Calu3 (cell line): ENCODE results near the gene UBQLN1. TPM values are rescaled to one million over a fixed set of nuclear protein-coding genes. Genes with fewer than 3 reads are reported as not detected.
A peak's percentile ranks its signal among the peaks of the same experiment; 100 is the strongest.

Source experiments
- Bru-seq: library from RNA; stranded (reverse); fragments of 400-500 nt; gene quantifications from one replicate; lab custom pipeline; 2021; lab: Mats Ljungman, UMichigan
- BruChase-seq, 2 experiments: library from RNA; stranded (reverse); fragments of 400-500 nt; gene quantifications; one replicate each; lab custom pipeline; 2021; lab: Mats Ljungman, UMichigan
- BruUV-seq: library from RNA; stranded (reverse); fragments of 400-500 nt; replicated peaks from 2 replicates; lab custom pipeline; 2021; lab: Mats Ljungman, UMichigan
- CTCF ChIA-PET: fragments of 300-600 bp; sonication (Branson Sonifier 250); formaldehyde crosslinking; loops from one replicate; lab custom pipeline; 2022; ENCODE audit warnings: antibody characterized with exemption; lab: Charles Lee
- DNase-seq: peaks from one replicate; pipeline ENCODE4 v3.0.0; 2022
- H3K27ac Mint-ChIP-seq: one replicate; pipeline ENCODE4 v1.8.0; 2022; ENCODE audit warnings: mixed read lengths; ENCODE audit not compliant: unreplicated experiment
- H3K27me3 Mint-ChIP-seq: one replicate; pipeline ENCODE4 v1.8.0; 2022; ENCODE audit warnings: mixed read lengths; ENCODE audit not compliant: unreplicated experiment
- H3K36me3 Mint-ChIP-seq: one replicate; pipeline ENCODE4 v1.8.0; 2022; ENCODE audit warnings: mild to moderate bottlenecking, moderate library complexity, mixed read lengths; ENCODE audit not compliant: insufficient read depth, unreplicated experiment
- H3K4me1 Mint-ChIP-seq: one replicate; pipeline ENCODE4 v1.8.0; 2022; ENCODE audit warnings: mild to moderate bottlenecking, low read depth, mixed read lengths; ENCODE audit not compliant: unreplicated experiment
- H3K4me3 Mint-ChIP-seq: one replicate; pipeline ENCODE4 v1.8.0; 2022; ENCODE audit warnings: mild to moderate bottlenecking, low read depth, moderate library complexity, mixed read lengths; ENCODE audit not compliant: unreplicated experiment
- H3K9me3 Mint-ChIP-seq: one replicate; pipeline ENCODE4 v1.8.0; 2022; ENCODE audit warnings: low read depth, mixed read lengths; ENCODE audit not compliant: unreplicated experiment
- CTCF ChIP-seq: fragments of 200-600 bp; IDR thresholded peaks from one replicate; pipeline ENCODE4 v1.8.0; 2022; ENCODE audit warnings: antibody characterized with exemption; ENCODE audit not compliant: unreplicated experiment
- intact Hi-C: fragments of 100-400 bp; cut with micrococcal nuclease; formaldehyde crosslinking; loops from one replicate; pipeline ENCODE4 v1.10.0; 2022; ENCODE audit not compliant: unreplicated experiment
- long read RNA-seq: library from polyadenylated mRNA; stranded (forward); transcript quantifications from one replicate; pipeline ENCODE4 v2.0.0, GENCODE V29; 2022
- total RNA-seq: library from RNA; stranded (reverse); gene quantifications from 2 replicates; pipeline ENCODE4 v1.2.3, GENCODE V29; 2022

UBQLN1 gene
- 108 and 121 TPM in 2 replicates for total RNA-seq
- Bru-seq, nascent RNA, result percentile 95 among the genes with signal in this experiment
- percentile 95 among the genes with signal in this experiment for BruChase-seq, experiment 1, labeled RNA remaining after a 6-hour chase
- BruChase-seq, experiment 2, labeled RNA remaining after a 2-hour chase, result percentile 91 among the genes with signal in this experiment
- long read RNA-seq, full-length matches to known transcripts, result 68 of 96 reads
- long read RNA-seq, partial matches to known transcripts, result 5 of 96 reads
- long read RNA-seq, other reads (novel, unspliced or antisense), result 23 of 96 reads

- intact Hi-C loops, result no loop called here
- peaks cover 13% of the 10 kb centered on the region for H3K4me1 Mint-ChIP-seq
- no peaks in the 10 kb centered on the region for H3K27me3 Mint-ChIP-seq
- no peaks in the 10 kb centered on the region for H3K9me3 Mint-ChIP-seq
- TF ChIP-seq CTCF, result no peak
- peak within 1 kb of the TSS; percentile 86 for H3K4me3 Mint-ChIP-seq
- peak; percentile 83 for DNase-seq
- CTCF ChIA-PET, result no interaction called here
- H3K36me3 Mint-ChIP-seq, result peaks cover 42% of the 10 kb centered on the region
- BruUV-seq, result no TSS peak
- H3K27ac Mint-ChIP-seq, result peak within 1 kb of the TSS; percentile 98
Observed at GRCh38 chr9:83707768-83708514, at the start of gene UBQLN1. TSS of gene UBQLN1 (minus strand) at chr9:83707958. CDS start at chr9:83707679, 279 bp downstream.

GRCh38 chr9:83754383-83754977 is 46.7 kb upstream of the UBQLN1 start:
- Mint-ChIP-seq H3K36me3 (no peaks in the 10 kb centered on the region), H3K27ac (no peak overlapping the region), H3K4me1 (peaks cover 14% of the 10 kb centered on the region), H3K9me3 (no peaks in the 10 kb centered on the region), H3K4me3 (no peak overlapping the region), H3K27me3 (no peaks in the 10 kb centered on the region)
- TF ChIP-seq CTCF, result no peak
- CTCF ChIA-PET, result no interaction called here
- intact Hi-C loops, result no loop called here
- BruUV-seq, result no TSS peak
- DNase-seq, result no peak

GRCh38 chr9:83749706-83750105 is 41.9 kb upstream of the UBQLN1 start:
- H3K27ac Mint-ChIP-seq, result no peak overlapping the region
- intact Hi-C loops, result no loop called here
- no peak overlapping the region for H3K4me3 Mint-ChIP-seq
- H3K9me3 Mint-ChIP-seq, result no peaks in the 10 kb centered on the region
- DNase-seq, result no peak
- no peaks in the 10 kb centered on the region for H3K36me3 Mint-ChIP-seq
- no peaks in the 10 kb centered on the region for H3K27me3 Mint-ChIP-seq
- peaks cover under 1% of the 10 kb centered on the region for H3K4me1 Mint-ChIP-seq
- BruUV-seq, result no TSS peak
- TF ChIP-seq CTCF, result no peak
- CTCF ChIA-PET, result no interaction called here

- BruUV-seq, result no TSS peak
- no peak for TF ChIP-seq CTCF
- H3K36me3 Mint-ChIP-seq, result peaks cover 6% of the 10 kb centered on the region
- H3K27ac Mint-ChIP-seq, result peak overlapping the region; percentile 61
- peak; percentile 37 for DNase-seq
- CTCF ChIA-PET, result no interaction called here
- peaks cover 11% of the 10 kb centered on the region for H3K4me1 Mint-ChIP-seq
- H3K27me3 Mint-ChIP-seq, result no peaks in the 10 kb centered on the region
- no peak overlapping the region for H3K4me3 Mint-ChIP-seq
- H3K9me3 Mint-ChIP-seq, result no peaks in the 10 kb centered on the region
- intact Hi-C loops, result no loop called here
Observed at GRCh38 chr9:83744206-83744605, 36.4 kb upstream of the UBQLN1 start.
